Uterus (tissue), 4 donors: ENCODE results near the gene MYH15. TPM values are rescaled to one million over a fixed set of nuclear protein-coding genes. Genes with fewer than 3 reads are reported as not detected.

ENCODE experiments used
- DNase-seq, 2 donors: peaks; one replicate each; pipeline ENCODE4 v3.0.0-alpha.2; 2019 to 2020
- H3K27ac ChIP-seq, 2 donors: fragments of 200-600 bp; sonication (generic); 1 replicate in 1 of 2; 2 replicates in 1 of 2; pipeline ENCODE4 v1.5.1; 2016 to 2018
- H3K27me3 ChIP-seq, 2 donors: fragments of 200-600 bp; sonication (generic); one replicate each; pipeline ENCODE4 v1.5.1; 2018 to 2019; ENCODE audit warnings: control low read depth in 1 of 2
- H3K36me3 ChIP-seq, 2 donors: fragments of 200-600 bp; sonication (generic); one replicate each; pipeline ENCODE4 v1.5.1; 2019; ENCODE audit warnings: control low read depth in 1 of 2
- H3K4me1 ChIP-seq, 2 donors: fragments of 200-600 bp; sonication (generic); one replicate each; pipeline ENCODE4 v1.5.1; 2018 to 2019; ENCODE audit warnings: control low read depth in 1 of 2
- H3K4me3 ChIP-seq, 2 donors: fragments of 200-600 bp; sonication (generic); 1 replicate in 1 of 2; 2 replicates in 1 of 2; pipeline ENCODE4 v1.5.1; 2018 to 2019; ENCODE audit warnings: mild to moderate bottlenecking in 1 of 2
- H3K9me3 ChIP-seq, 2 donors: fragments of 200-600 bp; sonication (generic); one replicate each; pipeline ENCODE4 v1.5.1; 2019; ENCODE audit warnings: control low read depth in 1 of 2
- CTCF ChIP-seq, 4 experiments: fragments of 200-600 bp in 2 of 4; fragments of 450-650 bp in 2 of 4; sonication (generic) in 2 of 4; IDR thresholded peaks; one replicate each; pipeline ENCODE4 v1.5.1; 2016 to 2019; ENCODE audit warnings: antibody characterized with exemption in 4 of 4, mild to moderate bottlenecking in 2 of 4, moderate library complexity in 1 of 4
- POLR2A ChIP-seq, 2 donors: fragments of 450-650 bp; IDR thresholded peaks; one replicate each; pipeline ENCODE4 v1.6.1; 2016; ENCODE audit warnings: antibody characterized with exemption in 2 of 2, mild to moderate bottlenecking in 1 of 2, moderate library complexity in 1 of 2
- intact Hi-C: fragments of 100-400 bp; cut with DNase I; formaldehyde crosslinking; loops from one replicate; pipeline ENCODE4 v1.15.1; 2023; ENCODE audit warnings: low total_unique reads
- total RNA-seq, 4 donors: library from RNA; depleted of rRNA in 3 of 4; stranded (reverse); fragments of >200 nt in 3 of 4; gene quantifications; one replicate each; pipeline versions ENCODE4 v1.1.0 to v1.2.4, GENCODE V29; 2014 to 2023
- donor health status: DM: yes; HTN: yes; CAD: no.

MYH15 gene
- total RNA-seq, 4 donors from 2014 or later = 0.12 to 0.62 TPM; not detected in 2

DNA sequence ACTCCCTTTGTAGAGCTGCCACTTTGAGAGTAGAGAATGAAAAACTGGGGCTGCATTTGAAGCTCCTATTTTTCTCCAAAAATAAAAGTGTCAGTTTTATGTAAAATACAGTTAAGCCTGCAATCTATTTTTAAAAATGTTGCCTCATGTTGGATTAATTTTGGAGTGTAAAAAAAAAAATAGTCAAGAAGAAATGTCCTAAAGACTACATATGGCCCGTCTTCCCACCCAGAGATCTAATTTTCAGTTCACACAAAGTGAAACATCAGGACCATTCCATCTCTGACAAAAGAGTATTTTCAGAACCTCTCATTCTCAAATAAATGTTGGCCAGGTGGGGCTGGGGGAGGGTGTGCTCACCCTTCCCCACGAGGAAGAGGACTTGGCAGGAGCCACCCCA is 151.4 kb downstream of the MYH15 start:
- DNase-seq = no peak
- Histone ChIP-seq H3K27ac (no peak overlapping the region), H3K36me3 (no peaks in the 10 kb centered on the region)

DNA sequence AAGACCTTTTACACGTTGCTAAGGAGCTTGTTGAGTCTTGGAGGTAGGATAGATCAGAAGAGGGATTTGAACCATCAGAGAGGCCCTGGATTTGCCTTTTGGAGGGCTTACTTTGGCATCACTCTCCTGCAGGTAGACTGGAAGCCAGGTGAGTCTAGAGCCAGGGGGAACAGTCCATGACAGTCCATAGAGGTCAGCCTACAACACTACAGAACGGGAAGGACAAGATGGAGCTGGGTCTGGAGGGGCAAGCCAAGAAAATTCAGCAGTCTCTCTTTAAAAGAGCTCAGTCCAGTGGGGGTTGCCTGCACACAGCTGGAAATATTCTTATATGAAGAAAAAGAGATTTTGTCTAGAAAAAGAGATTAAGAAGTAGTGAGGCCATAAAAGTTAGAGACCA is 153.4 kb downstream of the MYH15 start:
- no peak for DNase-seq
- Histone ChIP-seq H3K36me3 (no peaks in the 10 kb centered on the region), H3K4me1 (no peaks in the 10 kb centered on the region), H3K9me3 (no peaks in the 10 kb centered on the region), H3K27ac (no peak overlapping the region), H3K27me3 (no peaks in the 10 kb centered on the region), H3K4me3 (no peak overlapping the region)
- TF ChIP-seq CTCF (IDR thresholded peaks at IDR 0.05) (no peak), POLR2A (IDR thresholded peaks at IDR 0.05) (no peak)
- intact Hi-C loops = no loop called here

More for the DNA sequence above, 151.4 kb downstream of the MYH15 start:
- no peaks in the 10 kb centered on the region for H3K9me3 ChIP-seq
- H3K4me3 ChIP-seq = no peak overlapping the region
- no peaks in the 10 kb centered on the region for H3K27me3 ChIP-seq
- no peaks in the 10 kb centered on the region for H3K4me1 ChIP-seq
- intact Hi-C loops = no loop called here
- TF ChIP-seq POLR2A (IDR thresholded peaks at IDR 0.05) = no peak

- no peak overlapping the region for H3K27ac ChIP-seq
- H3K36me3 ChIP-seq = no peaks in the 10 kb centered on the region
- intact Hi-C loops = no loop called here
- no peak overlapping the region for H3K4me3 ChIP-seq
- H3K9me3 ChIP-seq = no peaks in the 10 kb centered on the region
- no peak for DNase-seq
- H3K4me1 ChIP-seq = no peaks in the 10 kb centered on the region
- no peaks in the 10 kb centered on the region for H3K27me3 ChIP-seq
- no peak for TF ChIP-seq CTCF (IDR thresholded peaks at IDR 0.05)
- TF ChIP-seq POLR2A (IDR thresholded peaks at IDR 0.05) = no peak
Measured at GRCh38 chr3:108354562-108354961, 155.8 kb downstream of the MYH15 start.

DNA sequence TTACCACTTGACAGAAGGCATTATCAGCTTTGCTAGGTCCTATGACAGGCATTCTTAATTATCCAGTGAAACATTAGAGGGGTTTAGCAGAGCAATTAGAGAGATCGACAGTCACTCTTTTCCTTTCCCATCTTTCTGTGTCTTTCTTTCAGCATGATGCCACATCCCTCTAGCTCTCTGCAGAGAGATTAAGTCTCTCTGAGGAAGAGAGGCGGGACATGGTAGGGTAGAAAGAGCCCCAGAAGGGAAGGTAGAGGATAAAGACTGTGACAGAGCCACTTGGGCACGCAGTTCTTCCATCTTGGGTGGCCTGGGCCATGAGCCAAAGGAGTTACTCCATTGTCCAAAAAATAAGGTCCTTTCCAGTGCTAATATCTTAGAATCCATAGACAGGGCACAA is 158.2 kb downstream of the MYH15 start:
- Histone ChIP-seq H3K36me3 (no peaks in the 10 kb centered on the region), H3K9me3 (no peaks in the 10 kb centered on the region)

DNA sequence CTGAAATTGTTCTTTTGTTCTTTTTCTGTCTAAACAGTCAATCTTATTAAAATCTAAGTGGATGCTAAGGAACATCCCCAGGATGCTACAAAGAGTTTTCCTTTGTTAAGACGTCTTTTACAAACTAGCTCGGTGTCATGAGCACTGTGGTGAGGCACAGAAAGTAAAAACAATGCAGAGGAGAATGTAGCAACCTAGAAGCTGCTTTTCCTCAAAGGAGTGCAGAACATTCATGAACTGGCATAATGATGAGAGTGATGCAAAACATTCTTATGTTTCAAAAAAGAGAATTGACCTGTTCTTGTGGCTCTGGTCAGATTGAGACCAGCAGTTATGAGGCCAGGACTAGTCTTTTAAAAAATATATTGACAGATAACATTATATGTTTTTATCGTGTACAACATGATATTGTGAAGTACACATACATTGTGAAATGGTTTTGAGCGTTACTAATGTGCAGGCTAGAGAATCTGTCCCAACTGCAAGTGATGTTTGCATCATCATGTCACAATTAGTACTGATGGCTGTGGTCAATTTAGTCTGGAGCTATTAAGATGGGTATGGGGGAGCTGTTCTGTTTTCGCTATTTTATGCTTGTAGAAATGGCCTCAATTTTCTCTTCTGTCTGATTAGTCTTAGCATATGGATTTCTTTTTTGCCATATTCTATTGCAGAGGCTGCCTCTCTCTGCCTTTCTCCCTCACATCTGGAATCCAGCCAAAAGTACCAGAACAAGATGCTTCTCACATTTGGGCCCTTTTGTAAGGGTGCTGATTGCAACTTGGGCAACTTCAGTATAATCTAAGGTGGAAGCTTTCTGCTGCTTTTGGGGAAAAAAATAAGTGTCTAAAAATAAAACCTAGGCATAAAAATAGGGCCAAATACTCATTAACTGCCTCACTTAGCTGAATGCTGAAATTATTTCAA is 163.8 kb downstream of the MYH15 start:
- H3K27ac ChIP-seq = no peak overlapping the region
- H3K36me3 ChIP-seq = no peaks in the 10 kb centered on the region
- H3K4me3 ChIP-seq = no peak overlapping the region
- H3K4me1 ChIP-seq = no peaks in the 10 kb centered on the region
- intact Hi-C loops = no loop called here
- no peaks in the 10 kb centered on the region for H3K27me3 ChIP-seq
- no peak for DNase-seq
- no peak for TF ChIP-seq POLR2A (IDR thresholded peaks at IDR 0.05)
- TF ChIP-seq CTCF (IDR thresholded peaks at IDR 0.05) = no peak
- no peaks in the 10 kb centered on the region for H3K9me3 ChIP-seq

More for the DNA sequence above, 158.2 kb downstream of the MYH15 start:
- no peak overlapping the region for H3K4me3 ChIP-seq
- H3K27ac ChIP-seq = no peak overlapping the region
- intact Hi-C loops = no loop called here
- no peak for DNase-seq
- no peaks in the 10 kb centered on the region for H3K27me3 ChIP-seq
- no peaks in the 10 kb centered on the region for H3K4me1 ChIP-seq
- TF ChIP-seq CTCF (IDR thresholded peaks at IDR 0.05) (no peak), POLR2A (IDR thresholded peaks at IDR 0.05) (no peak)
